Adrenal gland (tissue), 5 donors: ENCODE results near the gene SETD4.

Experiments used
- CTCF ChIP-seq, 6 experiments: fragments of 450-650 bp in 4 of 6; fragments of 200-600 bp in 2 of 6; sonication (generic) in 1 of 6; IDR thresholded peaks; 1 replicate in 5 of 6; 2 replicates in 1 of 6; pipeline versions ENCODE4 v1.5.1 to v1.8.0; 2016 to 2021; ENCODE audit warnings: antibody characterized with exemption in 6 of 6, mild to moderate bottlenecking in 2 of 6, moderate library complexity in 1 of 6
- POLR2A ChIP-seq, 2 donors: fragments of 450-650 bp; IDR thresholded peaks; one replicate each; pipeline ENCODE4 v1.6.1; 2017; ENCODE audit warnings: antibody characterized with exemption in 2 of 2, mild to moderate bottlenecking in 2 of 2, moderate library complexity in 1 of 2
- donor health status: DM: no; HTN: no; CAD: no.

- TF ChIP-seq CTCF (IDR thresholded peaks at IDR 0.05) (no peak), POLR2A (IDR thresholded peaks at IDR 0.05) (no peak)
Observed at GRCh38 chr21:36100971-36101641, 40.8 kb upstream of the SETD4 start.
